ENCODE data around the gene B3GNT4.
A peak's percentile ranks its signal among the peaks of the same experiment; 100 is the strongest.
"Not testable (repeated sequence)": the region's sequence is repeated elsewhere in the genome, so short reads cannot be mapped to it uniquely, and the experiment has no call there.

The B3GNT4 gene

GRCh38 chr12:122225683-122226365 is 22.3 kb downstream of the B3GNT4 start, which contains the start of gene DIABLO:
Gene DIABLO (minus strand): TSS chr12:122226052. CDS start chr12:122226014, 38 bp downstream.
- DNase-seq = peak; percentile 91

GRCh38 chr12:122226366-122227125 is 23.0 kb downstream of the B3GNT4 start:
- no peak for DNase-seq

GRCh38 chr12:122227341-122227740 is 23.8 kb downstream of the B3GNT4 start:
- DNase-seq = no peak

GRCh38 chr12:122228092-122228491 is 24.6 kb downstream of the B3GNT4 start:
- no peak for DNase-seq

GRCh38 chr12:122230798-122231197 is 27.3 kb downstream of the B3GNT4 start:
- DNase-seq = no peak

GRCh38 chr12:122232691-122233090 is 29.2 kb downstream of the B3GNT4 start:
- DNase-seq = no peak

- no peak for DNase-seq
Measured at GRCh38 chr12:122235741-122236140, 32.2 kb downstream of the B3GNT4 start.

GRCh38 chr12:122238861-122239260 is 35.4 kb downstream of the B3GNT4 start:
- DNase-seq = peak; percentile 4

- DNase-seq = no peak
Measured at GRCh38 chr12:122243965-122244364, 40.5 kb downstream of the B3GNT4 start.

GRCh38 chr12:122244565-122245371 is 41.3 kb downstream of the B3GNT4 start:
- no peak for DNase-seq

- DNase-seq = no peak
Measured at GRCh38 chr12:122245553-122245952, 42.0 kb downstream of the B3GNT4 start.

GRCh38 chr12:122250047-122250446 is 46.5 kb downstream of the B3GNT4 start:
- no peak for DNase-seq

- DNase-seq = no peak
Measured at GRCh38 chr12:122250536-122250935, 47.0 kb downstream of the B3GNT4 start.

GRCh38 chr12:122258462-122258861 is 55.0 kb downstream of the B3GNT4 start:
- not testable (repeated sequence) for DNase-seq

All from NCI-H524 treated with DMSO at 0.1 percent for 48 hours (cell line).